C4-2B (cell line): Measurements from ENCODE around the gene MAMSTR.
"Not testable (repeated sequence)": the region's sequence is repeated elsewhere in the genome, so short reads cannot be mapped to it uniquely, and the experiment has no call there.

ENCODE experiments used
- CTCF ChIP-seq: fragments of 450-650 bp; conservative IDR thresholded peaks from 2 replicates; pipeline ENCODE4 v1.5.1; 2017; ENCODE audit warnings: mild to moderate bottlenecking
- ZFX ChIP-seq: fragments of 450-650 bp; IDR thresholded peaks from 2 replicates; pipeline ENCODE4 v1.6.1; 2017

DNA sequence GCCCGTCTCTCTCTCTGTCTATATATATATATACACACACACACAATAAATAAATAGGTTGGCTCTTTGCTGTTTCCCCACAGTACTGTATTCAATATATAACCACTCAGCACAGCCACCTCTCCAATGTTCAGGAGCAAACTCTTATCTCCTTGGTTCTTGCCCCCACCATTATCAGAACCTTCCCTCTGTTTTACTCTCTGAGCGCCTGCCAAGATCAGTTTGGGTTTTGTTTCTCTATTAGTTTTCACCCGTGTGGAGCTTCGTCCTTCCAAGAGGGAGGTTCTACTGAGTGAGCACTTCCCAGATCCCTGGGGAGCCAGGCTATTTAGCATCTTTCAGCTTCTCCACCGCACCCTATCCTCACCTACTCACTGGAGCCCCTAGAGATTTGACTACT lies 46.3 kb upstream of the MAMSTR start:
- not testable (repeated sequence) for TF ChIP-seq ZFX, CTCF
